Hepatocyte (in vitro differentiated cells): ENCODE data around the gene SAC3D1. TPM values are rescaled to one million over a fixed set of nuclear protein-coding genes. Genes with fewer than 3 reads are reported as not detected.

Experiments
- DNase-seq: peaks from one replicate; pipeline ENCODE4 v3.0.0-alpha.2; 2016; ENCODE audit warnings: low spot score
- H2AFZ ChIP-seq: fragments of 200-600 bp; sonication (generic); 2 replicates; pipeline ENCODE4 v1.6.0; 2016; ENCODE audit warnings: antibody characterized with exemption, mild to moderate bottlenecking
- H3K27ac ChIP-seq: fragments of 200-600 bp; sonication (generic); 2 replicates; pipeline ENCODE4 v1.5.1; 2016; ENCODE audit warnings: mild to moderate bottlenecking
- H3K27me3 ChIP-seq: fragments of 200-600 bp; sonication (generic); 2 replicates; pipeline ENCODE4 v1.6.1; 2016
- H3K36me3 ChIP-seq: fragments of 200-600 bp; sonication (generic); replicated peaks from 2 replicates; pipeline ENCODE4 v1.5.1; 2016; ENCODE audit warnings: low read depth; ENCODE audit not compliant: insufficient read depth
- H3K4me1 ChIP-seq: fragments of 200-600 bp; sonication (generic); 2 replicates; pipeline ENCODE4 v1.5.1; 2016; ENCODE audit warnings: mild to moderate bottlenecking, moderate library complexity; ENCODE audit not compliant: insufficient read depth
- H3K4me2 ChIP-seq: fragments of 200-600 bp; sonication (generic); 2 replicates; pipeline ENCODE4 v1.6.0; 2016
- H3K4me3 ChIP-seq: fragments of 200-600 bp; sonication (generic); 2 replicates; pipeline ENCODE4 v1.5.1; 2016; ENCODE audit warnings: mild to moderate bottlenecking
- H3K79me2 ChIP-seq: fragments of 200-600 bp; sonication (generic); 2 replicates; pipeline ENCODE4 v1.6.0; 2017; ENCODE audit warnings: mild to moderate bottlenecking
- H3K9me2 ChIP-seq: fragments of 200-600 bp; sonication (generic); replicated peaks from 2 replicates; pipeline ENCODE4 v1.6.0; 2017; ENCODE audit warnings: mild to moderate bottlenecking; ENCODE audit not compliant: insufficient read depth
- H3K9me3 ChIP-seq: fragments of 200-600 bp; sonication (generic); 2 replicates; pipeline ENCODE4 v1.5.1; 2016; ENCODE audit warnings: low read depth, mild to moderate bottlenecking
- H4K20me1 ChIP-seq: fragments of 200-600 bp; sonication (generic); 2 replicates; pipeline ENCODE4 v1.6.0; 2016; ENCODE audit warnings: mild to moderate bottlenecking; ENCODE audit not compliant: insufficient read depth, poor library complexity, severe bottlenecking
- EZH2 ChIP-seq: fragments of 200-600 bp; sonication (generic); IDR thresholded peaks from 2 replicates; pipeline ENCODE4 v1.6.1; 2016; ENCODE audit warnings: antibody characterized with exemption, mild to moderate bottlenecking, borderline replicate concordance
- EZH2phosphoT487 ChIP-seq: fragments of 200-600 bp; sonication (generic); IDR thresholded peaks from one replicate; pipeline ENCODE4 v1.6.1; 2018; ENCODE audit warnings: antibody characterized with exemption, mild to moderate bottlenecking, low read depth, moderate library complexity; ENCODE audit not compliant: unreplicated experiment, severe bottlenecking
- WGBS: methylation state at CpG from one replicate; pipeline ENCODE4 v1.1.6; 2016; ENCODE audit warnings: low lambda C conversion rate; ENCODE audit errors: missing lambda C conversion rate; 5-methylcytosine and 5-hydroxymethylcytosine counted together
- polyA plus RNA-seq: library from polyadenylated mRNA; unstranded; fragments of >200 nt; fragmentation: Nextera tagmentation; extraction: Ambion mirVana; gene quantifications from 2 replicates; pipeline ENCODE4 v1.2.1, GENCODE V29; 2016
- total RNA-seq: library from RNA; depleted of rRNA; stranded (reverse); fragments of >200 nt; gene quantifications from 2 replicates; pipeline ENCODE4 v1.2.3, GENCODE V29; 2014
- TF ChIP-seq, protein P1 (sequence below): fragments of 200-600 bp; sonication (generic); IDR thresholded peaks from 2 replicates; pipeline ENCODE4 v1.5.1; 2016; ENCODE audit warnings: antibody characterized with exemption, mild to moderate bottlenecking; ENCODE audit not compliant: poor library complexity

Gene SAC3D1
- total and polyA plus RNA-seq, 2 experiments from 2014 or later: 10.8 to 23.8 TPM

DNA sequence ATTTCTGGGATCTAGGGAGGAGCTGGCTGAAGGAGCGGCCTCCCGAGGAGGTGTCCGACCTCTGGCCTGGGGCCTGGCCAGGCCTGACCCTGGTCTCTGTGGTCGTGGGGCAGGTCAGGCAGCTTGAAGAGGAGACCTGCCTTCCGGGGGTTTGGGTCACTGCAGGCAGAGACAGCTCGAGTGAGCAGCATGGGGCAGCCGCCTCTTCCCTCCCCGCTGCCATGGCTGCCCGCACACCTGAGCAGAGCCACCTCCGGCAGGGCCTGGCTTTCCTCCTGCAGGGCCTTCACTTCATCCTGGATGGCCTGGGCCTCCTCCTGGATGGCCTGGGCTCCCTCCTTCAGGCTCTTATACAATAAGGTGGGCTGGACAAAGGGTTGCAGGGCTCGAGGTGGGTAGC, 25.3 kb downstream of the SAC3D1 start:
- TF ChIP-seq EZH2 (no peak), EZH2phosphoT487 (no peak)
- TF ChIP-seq, protein P1, sequence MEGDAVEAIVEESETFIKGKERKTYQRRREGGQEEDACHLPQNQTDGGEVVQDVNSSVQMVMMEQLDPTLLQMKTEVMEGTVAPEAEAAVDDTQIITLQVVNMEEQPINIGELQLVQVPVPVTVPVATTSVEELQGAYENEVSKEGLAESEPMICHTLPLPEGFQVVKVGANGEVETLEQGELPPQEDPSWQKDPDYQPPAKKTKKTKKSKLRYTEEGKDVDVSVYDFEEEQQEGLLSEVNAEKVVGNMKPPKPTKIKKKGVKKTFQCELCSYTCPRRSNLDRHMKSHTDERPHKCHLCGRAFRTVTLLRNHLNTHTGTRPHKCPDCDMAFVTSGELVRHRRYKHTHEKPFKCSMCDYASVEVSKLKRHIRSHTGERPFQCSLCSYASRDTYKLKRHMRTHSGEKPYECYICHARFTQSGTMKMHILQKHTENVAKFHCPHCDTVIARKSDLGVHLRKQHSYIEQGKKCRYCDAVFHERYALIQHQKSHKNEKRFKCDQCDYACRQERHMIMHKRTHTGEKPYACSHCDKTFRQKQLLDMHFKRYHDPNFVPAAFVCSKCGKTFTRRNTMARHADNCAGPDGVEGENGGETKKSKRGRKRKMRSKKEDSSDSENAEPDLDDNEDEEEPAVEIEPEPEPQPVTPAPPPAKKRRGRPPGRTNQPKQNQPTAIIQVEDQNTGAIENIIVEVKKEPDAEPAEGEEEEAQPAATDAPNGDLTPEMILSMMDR: no peak
- no peaks in the 10 kb centered on the region for H3K27me3 ChIP-seq
- WGBS: 73% methylated on average over 11 of the region's 11 CpGs
- no peak overlapping the region for H3K4me3 ChIP-seq
- H3K9me3 ChIP-seq: no peaks in the 10 kb centered on the region
- H3K4me2 ChIP-seq: no peak overlapping the region
- H4K20me1 ChIP-seq: no peaks in the 10 kb centered on the region
- no peaks in the 10 kb centered on the region for H3K36me3 ChIP-seq
- H3K9me2 ChIP-seq: no peaks in the 10 kb centered on the region
- no peaks in the 10 kb centered on the region for H3K79me2 ChIP-seq
- DNase-seq: no peak
- no peak overlapping the region for H3K27ac ChIP-seq
- no peaks in the 10 kb centered on the region for H3K4me1 ChIP-seq
- H2AFZ ChIP-seq: no peak overlapping the region

DNA sequence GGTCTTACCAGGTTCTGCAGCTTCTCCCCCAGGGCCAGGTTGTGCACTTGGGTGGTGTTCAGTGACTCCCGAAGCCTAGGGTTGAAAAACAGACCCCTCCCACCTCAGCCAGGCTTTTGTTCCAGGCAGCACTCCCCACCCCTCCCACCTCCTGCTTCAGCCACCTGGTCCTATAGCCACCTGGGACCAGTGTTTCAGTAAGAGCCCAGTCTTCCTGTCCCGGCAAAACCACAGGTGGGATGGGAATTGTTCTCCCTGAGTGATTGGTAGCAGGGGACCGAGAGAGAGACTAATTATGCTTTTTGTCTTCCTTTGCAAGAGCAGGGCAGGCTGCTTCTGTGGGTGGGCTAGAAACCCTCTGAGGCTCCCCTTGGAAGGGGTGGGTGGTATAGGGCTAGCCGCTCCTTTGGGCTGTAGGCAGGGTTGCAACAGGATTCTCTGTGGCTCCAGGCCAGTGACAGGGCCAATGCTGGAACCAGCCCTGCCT, 25.8 kb downstream of the SAC3D1 start:
- no peaks in the 10 kb centered on the region for H3K36me3 ChIP-seq
- no peak overlapping the region for H3K27ac ChIP-seq
- H3K9me2 ChIP-seq: no peaks in the 10 kb centered on the region
- H3K4me3 ChIP-seq: no peak overlapping the region
- DNase-seq: no peak
- no peaks in the 10 kb centered on the region for H3K27me3 ChIP-seq
- H2AFZ ChIP-seq: no peak overlapping the region
- WGBS: 65% methylated on average over 4 of the region's 4 CpGs
- H3K79me2 ChIP-seq: no peaks in the 10 kb centered on the region
- H4K20me1 ChIP-seq: no peaks in the 10 kb centered on the region
- H3K9me3 ChIP-seq: no peaks in the 10 kb centered on the region
- no peak overlapping the region for H3K4me2 ChIP-seq
- H3K4me1 ChIP-seq: no peaks in the 10 kb centered on the region
- TF ChIP-seq EZH2 (no peak), EZH2phosphoT487 (no peak)
- TF ChIP-seq, protein P1: no peak

DNA sequence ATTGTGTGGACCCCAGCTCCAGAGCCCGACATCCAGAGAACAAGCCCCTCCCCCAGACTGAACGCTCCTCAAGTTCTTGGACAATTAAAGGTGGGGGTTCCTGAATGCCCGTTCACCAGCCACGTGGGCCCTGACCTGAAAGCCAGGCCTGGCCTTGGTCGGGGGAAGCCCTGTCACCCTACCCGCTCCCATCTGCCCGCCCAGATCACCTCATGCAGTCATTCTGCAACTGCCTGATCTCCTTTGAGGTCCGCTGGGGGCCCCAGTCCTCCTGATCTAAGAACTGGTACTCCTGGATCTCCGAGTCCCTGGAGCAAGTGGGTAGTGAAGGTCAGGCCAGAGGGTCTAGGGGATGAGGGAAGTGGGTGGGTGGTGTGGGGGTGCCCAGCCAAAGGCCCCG, 26.4 kb downstream of the SAC3D1 start:
- H3K36me3 ChIP-seq: no peaks in the 10 kb centered on the region
- no peaks in the 10 kb centered on the region for H4K20me1 ChIP-seq
- H3K27me3 ChIP-seq: no peaks in the 10 kb centered on the region
- no peak overlapping the region for H3K4me3 ChIP-seq
- TF ChIP-seq EZH2 (no peak), EZH2phosphoT487 (no peak)
- TF ChIP-seq, protein P1: no peak
- H3K4me1 ChIP-seq: no peaks in the 10 kb centered on the region
- H3K9me3 ChIP-seq: no peaks in the 10 kb centered on the region
- 84% methylated on average over 10 of the region's 10 CpGs for WGBS
- H3K9me2 ChIP-seq: no peaks in the 10 kb centered on the region
- no peak for DNase-seq
- no peak overlapping the region for H3K27ac ChIP-seq
- no peak overlapping the region for H3K4me2 ChIP-seq
- H3K79me2 ChIP-seq: no peaks in the 10 kb centered on the region
- no peak overlapping the region for H2AFZ ChIP-seq

DNA sequence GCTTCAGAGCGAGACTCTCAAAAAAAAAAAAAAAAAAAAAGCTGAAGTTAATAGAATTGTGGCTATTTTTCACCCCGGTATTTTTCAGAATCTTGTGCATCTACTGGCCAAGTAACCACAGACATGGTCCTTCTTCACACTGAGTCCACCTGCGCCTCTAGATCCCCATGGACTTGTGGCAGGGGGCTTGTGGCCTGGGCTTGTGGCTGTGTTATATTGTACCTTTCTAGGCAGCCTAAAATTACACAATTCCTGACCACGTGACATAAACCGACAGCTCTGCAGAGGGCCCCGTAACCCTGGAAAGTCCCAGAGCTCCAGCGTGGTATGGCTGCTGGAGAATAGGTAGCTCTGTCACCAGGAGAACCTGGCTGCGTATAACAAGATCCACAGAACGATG, 28.2 kb downstream of the SAC3D1 start:
- 74% methylated on average over 9 of the region's 9 CpGs for WGBS
- Histone ChIP-seq H3K36me3 (no peaks in the 10 kb centered on the region), H3K4me2 (no peak overlapping the region), H3K4me3 (no peak overlapping the region), H3K9me2 (no peaks in the 10 kb centered on the region), H4K20me1 (no peaks in the 10 kb centered on the region), H3K27ac (no peak overlapping the region), H2AFZ (no peak overlapping the region), H3K79me2 (no peaks in the 10 kb centered on the region), H3K27me3 (no peaks in the 10 kb centered on the region), H3K4me1 (no peaks in the 10 kb centered on the region), H3K9me3 (no peaks in the 10 kb centered on the region)
- TF ChIP-seq, protein P1: no peak
- no peak for TF ChIP-seq EZH2
- TF ChIP-seq EZH2phosphoT487: no peak
- no peak for DNase-seq
